HCT116 (cell line): ENCODE results near the gene ACCSL.

Experiments
- ATF3 ChIP-seq: IDR thresholded peaks from 2 replicates; pipeline ENCODE4 v1.6.1; 2012
- CEBPB ChIP-seq: IDR thresholded peaks from 2 replicates; pipeline ENCODE4 v1.6.1; 2012; ENCODE audit warnings: low read depth
- CTCF ChIP-seq, 3 experiments: fragments of 200-600 bp in 1 of 3; sonication (generic) in 1 of 3; IDR thresholded peaks in 2 of 3; conservative IDR thresholded peaks in 1 of 3; 2 replicates each; pipeline ENCODE4 v1.5.1; 2012 to 2017; ENCODE audit warnings: low read depth in 2 of 3, low read length in 2 of 3, antibody characterized with exemption in 1 of 3, borderline replicate concordance in 1 of 3, control low read depth in 1 of 3, mild to moderate bottlenecking in 1 of 3, mixed read lengths in 1 of 3, mixed run types in 1 of 3, moderate library complexity in 1 of 3; ENCODE audit not compliant: insufficient read depth in 1 of 3
- EZH2 ChIP-seq: fragments of 200-600 bp; sonication (generic); IDR thresholded peaks from 2 replicates; pipeline ENCODE4 v1.6.1; 2017; ENCODE audit warnings: antibody characterized with exemption, mixed run types
- EZH2phosphoT487 ChIP-seq: fragments of 200-600 bp; IDR thresholded peaks from 2 replicates; pipeline ENCODE4 v1.6.1; 2018; ENCODE audit warnings: antibody characterized with exemption, borderline replicate concordance
- JUND ChIP-seq: IDR thresholded peaks from 2 replicates; pipeline ENCODE4 v1.6.1; 2012
- MAX ChIP-seq: IDR thresholded peaks from 2 replicates; pipeline ENCODE4 v1.6.1; 2012
- POLR2A ChIP-seq: IDR thresholded peaks from 2 replicates; pipeline ENCODE4 v1.7.0; 2011; ENCODE audit warnings: borderline replicate concordance; ENCODE audit not compliant: insufficient read depth, insufficient read length; ENCODE audit errors: extremely low read depth
- POLR2AphosphoS5 ChIP-seq: IDR thresholded peaks from 2 replicates; pipeline ENCODE4 v1.6.1; 2011; ENCODE audit warnings: mild to moderate bottlenecking, low read depth, low read length, moderate library complexity
- REST ChIP-seq: IDR thresholded peaks from 2 replicates; pipeline ENCODE4 v1.6.1; 2012; ENCODE audit warnings: low read depth
- SP1 ChIP-seq: IDR thresholded peaks from 2 replicates; pipeline ENCODE4 v1.6.1; 2012; ENCODE audit warnings: low read depth
- YY1 ChIP-seq: IDR thresholded peaks from 2 replicates; pipeline ENCODE4 v1.6.1; 2011; ENCODE audit warnings: low read length, low read depth, moderate library complexity, mild to moderate bottlenecking; ENCODE audit not compliant: insufficient replicate concordance; ENCODE audit errors: extremely low read depth
- ZBTB33 ChIP-seq: IDR thresholded peaks from 2 replicates; pipeline ENCODE4 v1.6.1; 2011; ENCODE audit warnings: mild to moderate bottlenecking, low read length, moderate library complexity; ENCODE audit not compliant: insufficient replicate concordance; ENCODE audit errors: extremely low read depth
- ZFX ChIP-seq: fragments of 450-650 bp; IDR thresholded peaks from 2 replicates; pipeline ENCODE4 v1.6.1; 2017

- no peak for TF ChIP-seq EZH2
- TF ChIP-seq CEBPB, result no peak
- no peak for TF ChIP-seq CTCF (IDR thresholded peaks at IDR 0.05 in 2 of 3, conservative IDR thresholded peaks at IDR 0.05 in 1 of 3; ENCODE audit: borderline replicate concordance in 1 of 3, insufficient read depth in 1 of 3, low read depth in 2 of 3, low read length in 2 of 3)
- TF ChIP-seq POLR2A, result no peak
- TF ChIP-seq POLR2AphosphoS5, result no peak
- no peak for TF ChIP-seq YY1
- TF ChIP-seq MAX, result no peak
- TF ChIP-seq EZH2phosphoT487, result no peak
- no peak for TF ChIP-seq ZBTB33
- no peak for TF ChIP-seq SP1
- no peak for TF ChIP-seq ATF3
- TF ChIP-seq JUND, result no peak
- no peak for TF ChIP-seq REST
- no peak for TF ChIP-seq ZFX
Measured at GRCh38 chr11:44096360-44097185, 48.8 kb downstream of the ACCSL start.
